Right renal pelvis (tissue), 4 donors: ENCODE data around the gene MDFI. TPM values are rescaled to one million over a fixed set of nuclear protein-coding genes. Genes with fewer than 3 reads are reported as not detected.
A peak's percentile ranks its signal among the peaks of the same experiment; 100 is the strongest.

Source experiments
- DNase-seq, 4 donors: peaks; one replicate each; pipeline ENCODE4 v3.0.0-alpha.2; 2013; ENCODE audit warnings: low read depth in 4 of 4, low spot score in 3 of 4, missing footprints in 1 of 4
- polyA plus RNA-seq, 4 donors: library from polyadenylated mRNA; unstranded; fragments of 120-200 nt; gene quantifications; one replicate each; pipeline ENCODE4 v1.2.1, GENCODE V29; 2013; ENCODE audit not compliant: insufficient read length in 4 of 4

MDFI gene
- polyA plus RNA-seq, 4 donors: 39.6 to 48.8 (median 44.3) TPM

DNA sequence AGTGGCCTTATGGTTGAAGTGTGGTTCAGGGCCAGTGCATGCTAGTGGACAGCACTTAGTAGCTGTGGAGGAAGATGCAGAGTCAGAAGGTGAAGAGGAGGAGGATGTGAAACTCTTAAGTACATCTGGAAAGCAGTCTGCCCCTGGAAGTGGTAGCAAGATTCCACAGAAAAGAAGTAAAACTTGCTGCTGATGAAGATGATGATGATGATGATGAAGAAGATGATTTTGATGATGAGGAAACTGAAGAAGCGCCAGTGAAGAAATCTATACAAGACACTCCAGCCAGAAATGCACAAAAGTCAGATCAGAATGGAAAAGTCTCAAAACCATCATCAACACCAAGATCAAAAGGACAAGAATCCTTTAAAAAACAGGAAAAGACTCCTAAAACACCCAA, 28.9 kb downstream of the MDFI start:
- no peak for DNase-seq

GRCh38 chr6:41668968-41669367, 30.7 kb downstream of the MDFI start:
- DNase-seq: no peak

DNA sequence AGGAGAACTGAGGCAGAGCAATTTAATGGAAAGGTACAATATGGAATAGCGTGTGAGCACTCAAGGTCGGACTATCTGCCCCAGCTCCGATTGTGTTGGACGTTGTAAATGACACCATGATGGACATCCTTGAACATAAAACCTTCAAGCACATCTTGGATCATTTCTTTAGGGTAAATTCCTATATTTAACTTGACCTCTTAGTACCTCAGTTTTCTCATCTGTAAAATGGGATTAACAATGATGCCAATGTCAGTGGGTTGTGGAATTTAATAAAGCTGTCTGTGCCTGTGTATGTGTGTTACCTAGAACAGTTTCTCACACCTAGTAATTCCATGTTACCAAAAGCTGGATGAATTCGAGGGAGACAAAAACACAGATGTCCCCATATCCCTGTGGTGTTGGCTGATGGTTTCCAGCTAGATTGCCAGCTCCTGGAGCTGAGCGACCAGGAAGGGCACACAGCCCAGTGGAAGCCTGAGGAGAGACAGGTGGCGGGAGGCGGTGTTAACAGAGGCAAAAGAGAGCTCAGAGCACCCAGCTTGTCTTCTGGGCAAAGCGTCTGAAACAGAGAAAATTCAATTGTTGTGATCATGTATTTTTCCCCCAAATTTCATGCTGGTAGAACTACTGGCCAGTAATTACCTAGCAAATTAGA, 32.6 kb downstream of the MDFI start:
- no peak for DNase-seq

- DNase-seq: no peak
Measured at GRCh38 chr6:41671376-41671775, 33.1 kb downstream of the MDFI start.

DNA sequence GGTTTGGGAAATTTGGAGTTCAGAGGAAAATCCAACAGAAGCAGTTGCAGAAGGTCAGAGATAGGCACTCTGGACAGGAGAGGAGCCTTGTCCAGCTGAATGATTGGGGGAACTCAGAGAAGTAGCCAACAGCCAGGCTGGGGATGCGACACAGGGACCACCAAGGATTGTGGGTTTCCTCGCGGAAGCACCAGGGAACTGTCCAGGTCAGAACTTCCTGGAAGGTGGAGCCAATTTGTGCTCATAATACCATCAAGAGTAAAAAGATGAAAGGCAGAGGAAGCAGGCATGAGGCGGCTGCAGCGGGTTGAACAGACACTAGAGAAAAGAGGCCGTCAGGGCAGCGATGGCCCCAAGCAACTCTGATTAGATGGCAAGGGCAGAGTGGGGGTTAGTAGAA, 33.7 kb downstream of the MDFI start:
- DNase-seq: no peak

GRCh38 chr6:41672816-41673703, 34.8 kb downstream of the MDFI start:
- DNase-seq: no peak

DNA sequence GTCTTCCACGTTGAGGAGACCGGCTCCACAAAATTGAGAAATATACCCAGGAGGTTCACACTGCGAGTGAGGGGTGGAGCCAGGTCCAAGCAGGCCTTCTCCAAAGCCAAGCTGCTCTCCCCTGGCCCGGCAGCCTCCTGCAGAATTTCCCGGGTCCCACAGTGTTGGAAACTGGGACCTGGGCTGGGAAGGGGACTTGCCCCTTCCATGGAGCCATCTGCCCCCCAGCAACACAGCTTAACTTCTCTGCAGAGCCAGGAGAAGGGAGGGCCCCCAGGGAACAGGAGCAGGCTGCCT, 35.4 kb downstream of the MDFI start:
- no peak for DNase-seq

- DNase-seq: no peak
Measured at GRCh38 chr6:41674231-41675000, 36.1 kb downstream of the MDFI start.

GRCh38 chr6:41675176-41675775, 37.0 kb downstream of the MDFI start:
- DNase-seq: no peak

DNA sequence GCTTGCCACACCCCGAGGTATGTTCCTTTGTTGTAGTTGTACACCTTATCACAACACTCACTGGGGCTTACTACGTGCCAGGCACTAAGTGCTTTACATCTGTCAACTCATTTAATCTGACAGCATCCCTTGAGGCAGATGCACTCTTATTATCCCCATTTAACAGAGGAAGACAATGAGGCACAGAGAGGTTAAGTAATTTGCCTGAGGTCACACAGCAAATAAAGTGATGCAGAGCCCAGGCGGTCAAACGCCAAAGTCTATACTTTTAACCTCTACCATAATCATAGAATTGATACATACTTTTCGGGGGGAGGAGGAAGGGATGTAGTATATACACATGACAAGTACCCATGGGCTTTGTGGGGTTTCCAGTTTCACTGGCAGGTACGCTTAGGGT, 37.7 kb downstream of the MDFI start:
- no peak for DNase-seq

GRCh38 chr6:41676431-41676830, 38.2 kb downstream of the MDFI start:
- no peak for DNase-seq

DNA sequence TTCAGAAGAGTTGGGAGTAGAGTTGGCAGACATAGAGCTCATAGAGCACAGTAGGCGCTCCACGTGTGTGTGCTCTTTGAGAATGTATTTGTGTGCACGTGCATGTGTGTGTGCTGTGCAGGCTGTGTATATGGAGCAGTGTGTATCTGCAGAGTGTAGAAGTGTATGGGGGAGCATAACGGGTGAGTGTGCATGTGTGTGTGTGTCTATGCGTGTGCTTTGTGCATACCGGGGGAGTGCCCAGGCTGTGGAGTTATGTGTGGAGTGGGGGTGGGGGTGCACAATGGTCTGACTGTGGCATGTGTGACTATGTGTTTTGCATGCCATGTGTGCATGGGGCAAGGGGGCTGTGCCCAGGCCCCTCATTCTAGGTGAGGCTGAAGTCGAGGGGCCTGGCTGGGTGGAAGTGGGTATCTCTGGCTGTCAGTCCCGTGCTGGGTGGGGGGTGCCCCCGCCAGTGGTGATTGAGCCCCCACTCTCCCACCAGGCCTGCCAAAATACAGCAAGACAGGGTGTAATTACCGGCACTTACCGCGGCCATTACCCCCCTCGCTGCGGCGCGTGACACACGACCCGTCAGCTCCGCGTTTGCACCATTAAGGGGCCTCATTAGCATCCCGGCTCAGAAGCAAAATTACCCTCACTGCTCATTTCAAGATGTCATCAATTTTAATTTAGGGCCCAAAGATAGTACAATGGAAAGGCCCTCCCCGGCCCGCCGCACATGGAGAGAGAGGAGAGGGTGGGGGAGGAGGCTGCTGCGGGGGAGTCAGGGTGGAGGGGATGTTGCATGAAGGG, 39.1 kb downstream of the MDFI start:
- DNase-seq: no peak

GRCh38 chr6:41678511-41679084, 40.3 kb downstream of the MDFI start:
- DNase-seq: no peak

- DNase-seq: no peak
Measured at GRCh38 chr6:41679696-41680095, 41.4 kb downstream of the MDFI start.

GRCh38 chr6:41680182-41680965, 42.1 kb downstream of the MDFI start:
- no peak for DNase-seq

DNA sequence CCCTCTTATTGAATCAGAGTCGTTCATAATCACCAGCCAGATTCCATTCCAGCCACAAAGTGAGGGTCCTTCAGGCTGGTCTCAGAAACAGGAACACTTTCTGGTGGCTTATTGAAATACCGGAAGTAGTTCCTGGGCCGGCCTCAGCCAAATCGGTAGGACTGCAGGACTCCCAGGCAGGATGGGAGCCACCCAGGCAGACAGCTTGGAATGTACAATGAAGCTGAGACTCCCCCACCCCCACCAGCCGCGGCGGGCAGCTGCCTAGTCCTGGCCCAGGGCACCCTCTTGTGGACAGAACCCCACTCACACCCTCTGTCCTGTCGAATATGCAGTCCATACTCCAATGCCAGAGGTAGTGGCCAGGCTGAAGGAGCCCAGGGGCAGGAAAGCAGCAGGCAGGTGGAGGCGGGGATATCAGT, 43.8 kb downstream of the MDFI start:
- peak; percentile 83 to 89 (median 88) for DNase-seq

GRCh38 chr6:41682497-41683272, 44.4 kb downstream of the MDFI start:
- no peak for DNase-seq

DNA sequence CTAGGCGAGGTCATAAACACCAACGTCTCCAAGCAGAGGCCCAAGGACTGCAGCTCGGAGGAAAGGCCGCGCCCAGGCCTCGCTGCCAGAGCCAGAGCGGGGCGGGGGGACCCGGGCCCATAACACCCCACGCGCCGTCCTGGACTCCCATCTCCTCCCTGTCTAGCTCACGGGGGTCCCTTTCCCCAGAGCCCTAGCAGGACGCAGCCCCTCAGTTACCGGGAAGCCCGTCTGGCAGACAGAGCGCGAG, 44.9 kb downstream of the MDFI start:
- no peak for DNase-seq
